Measurements from ENCODE around the gene CAAP1.
"Not testable (repeated sequence)": the region's sequence is repeated elsewhere in the genome, so short reads cannot be mapped to it uniquely, and the experiment has no call there.

Gene CAAP1

DNA sequence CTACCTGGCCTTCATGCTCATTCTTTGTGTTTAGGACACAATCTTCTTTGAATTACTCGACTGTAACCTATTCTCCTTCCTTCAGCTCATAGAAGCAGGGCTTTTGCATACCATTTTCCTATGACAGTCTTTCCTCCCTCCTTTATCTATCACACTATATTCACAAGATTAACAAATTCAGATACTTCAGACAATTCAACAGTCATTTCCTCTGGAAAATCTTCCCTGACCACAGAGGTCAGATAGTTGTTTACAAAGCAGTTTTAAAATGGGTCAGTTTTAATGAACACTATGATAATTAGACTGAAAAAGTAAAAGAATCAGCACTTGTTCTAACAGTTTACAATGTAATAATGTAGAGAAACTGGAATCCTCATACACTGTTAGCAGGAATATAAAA is 4.3 kb downstream of the CAAP1 start:
- Histone ChIP-seq H3K36me3 (ENCODE audit: insufficient read depth, low read length) (no peaks in the 10 kb centered on the region; the same call in 1 of the 2 replicates), H3K9ac (ENCODE audit: low read depth, low read length) (no peak overlapping the region), H3K9me3 (ENCODE audit: control insufficient read depth, insufficient read depth, low read length) (no peaks in the 10 kb centered on the region; the same call in 1 of the 2 replicates), H3K4me1 (ENCODE audit: insufficient read depth, low read length) (no peaks in the 10 kb centered on the region)

DNA sequence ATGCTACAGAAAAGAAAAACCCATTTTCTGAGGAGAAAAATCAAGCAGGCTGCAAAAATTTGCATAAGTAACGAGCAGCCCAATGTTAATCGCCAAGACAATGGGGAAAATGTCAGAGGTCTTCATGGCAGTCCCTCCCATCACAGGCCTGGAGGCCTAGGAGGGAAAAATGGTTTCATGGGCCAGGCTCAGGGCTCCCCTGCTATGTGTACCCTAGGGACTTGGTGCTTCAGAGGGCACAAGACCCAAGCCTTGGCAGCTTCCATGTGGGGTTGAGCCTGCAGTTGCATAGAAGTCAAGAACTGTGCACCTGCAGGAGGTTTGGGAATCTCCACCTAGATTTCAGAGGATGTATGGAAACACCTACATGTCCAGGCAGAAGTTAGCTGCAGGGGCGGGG is 10.4 kb downstream of the CAAP1 start:
- Histone ChIP-seq H3K9ac (ENCODE audit: low read depth, low read length) (no peak overlapping the region), H3K9me3 (ENCODE audit: control insufficient read depth, insufficient read depth, low read length) (peaks cover 10% of the 10 kb centered on the region), H3K4me1 (ENCODE audit: insufficient read depth, low read length) (no peaks in the 10 kb centered on the region), H3K36me3 (ENCODE audit: insufficient read depth, low read length) (peaks cover 21% of the 10 kb centered on the region)

DNA sequence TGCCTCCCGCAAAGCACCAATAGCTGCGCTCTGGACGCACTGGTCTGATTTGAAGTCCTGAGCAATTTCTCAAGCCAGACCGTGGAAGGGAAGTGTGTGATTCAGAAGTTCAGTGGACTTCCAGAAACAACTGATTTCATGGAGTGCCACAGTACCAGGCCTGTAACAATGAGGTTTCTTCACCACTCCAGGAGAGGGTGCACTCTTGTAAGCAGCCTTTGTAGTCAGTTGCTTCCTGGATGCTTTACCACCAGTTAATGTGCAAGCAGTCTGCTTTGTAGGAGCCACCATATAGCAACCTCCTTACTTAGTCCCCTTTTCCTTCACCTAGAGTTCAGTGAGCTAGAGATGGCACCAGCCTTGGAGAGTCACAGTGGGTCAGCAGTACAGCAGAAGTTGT is 12.3 kb downstream of the CAAP1 start:
- Histone ChIP-seq H3K36me3 (ENCODE audit: insufficient read depth, low read length) (peaks cover 24% of the 10 kb centered on the region), H3K9ac (ENCODE audit: low read depth, low read length) (no peak overlapping the region), H3K9me3 (ENCODE audit: control insufficient read depth, insufficient read depth, low read length) (peaks cover 10% of the 10 kb centered on the region), H3K4me1 (ENCODE audit: insufficient read depth, low read length) (no peaks in the 10 kb centered on the region)

DNA sequence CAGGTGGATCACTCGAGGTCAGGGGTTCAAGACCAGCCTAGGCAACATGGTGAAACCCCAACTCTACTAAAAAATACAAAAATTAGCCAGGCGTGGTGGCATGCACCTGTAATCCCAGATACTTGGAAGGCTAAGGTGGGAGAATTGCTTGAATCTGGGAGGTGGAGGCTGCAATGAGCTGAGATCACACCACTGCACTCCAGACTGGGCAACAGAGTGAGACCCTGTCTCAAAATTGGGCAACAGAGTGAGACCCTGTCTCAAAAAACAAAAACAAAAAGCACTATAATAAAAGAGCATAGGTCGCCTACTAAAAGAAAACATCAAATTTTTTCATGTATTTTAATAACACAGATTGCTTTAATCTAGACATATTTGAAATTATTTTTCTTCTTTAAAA is 17.4 kb downstream of the CAAP1 start:
- H3K4me1 ChIP-seq (ENCODE audit: insufficient read depth, low read length); H3K9ac ChIP-seq (ENCODE audit: low read depth, low read length); H3K9me3 ChIP-seq (ENCODE audit: control insufficient read depth, insufficient read depth, low read length): not testable (repeated sequence)
- H3K36me3 ChIP-seq (ENCODE audit: insufficient read depth, low read length) = peaks cover 13% of the 10 kb centered on the region

DNA sequence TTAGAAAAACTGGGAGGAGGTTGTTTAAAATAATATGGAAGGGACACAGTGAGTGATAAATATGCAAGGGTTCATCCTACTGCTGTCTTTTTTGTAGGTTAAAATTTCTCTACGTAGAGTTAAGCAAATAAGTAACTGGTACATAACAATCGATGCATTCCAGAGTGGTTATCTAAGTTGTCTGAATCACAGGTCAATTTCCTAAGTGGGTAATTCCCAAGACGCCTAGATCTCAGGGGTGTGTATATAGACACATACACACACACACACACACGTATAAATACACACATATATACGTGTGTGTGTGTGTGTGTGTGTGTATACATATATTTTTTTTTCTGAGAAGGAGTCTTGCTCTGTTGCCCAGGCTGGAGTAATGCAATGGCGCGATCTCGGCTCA is 22.3 kb downstream of the CAAP1 start:
- Histone ChIP-seq H3K4me1 (ENCODE audit: insufficient read depth, low read length) (0 out of 2 replicates have a peak, but pooled peaks cover 5% of the 10 kb centered on the region), H3K36me3 (ENCODE audit: insufficient read depth, low read length) (peaks cover 5% of the 10 kb centered on the region; the same call in 1 of the 2 replicates), H3K9me3 (ENCODE audit: control insufficient read depth, insufficient read depth, low read length) (no peaks in the 10 kb centered on the region), H3K9ac (ENCODE audit: low read depth, low read length) (no peak overlapping the region)

DNA sequence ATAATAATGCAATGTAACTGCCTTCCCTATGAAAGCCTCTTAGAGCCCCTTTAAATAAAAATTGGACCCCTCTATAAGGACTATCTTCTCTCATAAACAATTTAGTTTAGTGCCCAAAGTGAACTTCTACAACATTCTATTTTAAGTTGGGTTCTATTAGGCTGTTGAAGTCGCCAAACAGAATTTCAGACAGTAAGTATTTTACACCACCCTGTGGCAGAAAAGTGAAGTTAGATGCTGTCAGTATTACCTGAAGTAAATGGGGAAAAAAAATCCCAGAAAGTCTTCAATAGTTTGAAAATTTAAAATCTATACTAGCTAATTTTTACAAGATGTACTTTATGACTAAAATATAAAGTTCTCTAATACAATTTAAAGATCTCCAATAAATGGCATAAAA is 29.5 kb downstream of the CAAP1 start:
- Histone ChIP-seq H3K36me3 (ENCODE audit: insufficient read depth, low read length) (peaks cover 9% of the 10 kb centered on the region), H3K9ac (ENCODE audit: low read depth, low read length) (no peak overlapping the region), H3K4me1 (ENCODE audit: insufficient read depth, low read length) (no peaks in the 10 kb centered on the region), H3K9me3 (ENCODE audit: control insufficient read depth, insufficient read depth, low read length) (no peaks in the 10 kb centered on the region)

DNA sequence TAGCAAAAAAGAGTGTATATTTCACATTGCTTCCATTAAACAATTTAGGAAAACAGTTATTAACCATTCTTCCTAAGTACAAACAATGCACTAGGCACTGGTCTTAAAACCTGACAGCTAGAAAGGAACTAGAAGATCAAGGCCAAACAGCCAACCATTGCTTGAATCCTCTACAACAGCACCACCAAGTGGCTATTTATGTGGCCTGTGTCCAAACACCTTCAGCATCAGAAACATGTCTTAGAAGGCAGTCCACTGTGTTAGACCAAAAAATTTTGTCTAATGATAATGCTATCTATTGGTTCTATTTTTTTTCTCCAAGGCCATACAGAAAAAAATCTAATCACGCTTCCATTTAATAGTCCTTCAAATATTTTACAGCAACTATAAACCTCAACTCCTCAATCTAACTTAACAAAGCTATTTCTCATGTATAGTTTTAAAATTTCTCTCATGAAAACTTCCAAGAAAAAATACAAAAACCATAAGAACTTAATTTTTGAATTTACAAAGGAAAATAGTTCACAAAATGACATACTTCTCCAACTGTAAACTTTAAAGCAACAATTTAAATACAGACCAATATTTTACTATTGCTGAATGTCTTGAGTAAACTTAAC is 36.1 kb downstream of the CAAP1 start:
- H3K36me3 ChIP-seq (ENCODE audit: insufficient read depth, low read length) = peaks cover 16% of the 10 kb centered on the region
- H3K9ac ChIP-seq (ENCODE audit: low read depth, low read length) = no peak overlapping the region
- no peaks in the 10 kb centered on the region for H3K4me1 ChIP-seq (ENCODE audit: insufficient read depth, low read length)
- no peaks in the 10 kb centered on the region; the same call in 1 of the 2 replicates for H3K9me3 ChIP-seq (ENCODE audit: control insufficient read depth, insufficient read depth, low read length)

DNA sequence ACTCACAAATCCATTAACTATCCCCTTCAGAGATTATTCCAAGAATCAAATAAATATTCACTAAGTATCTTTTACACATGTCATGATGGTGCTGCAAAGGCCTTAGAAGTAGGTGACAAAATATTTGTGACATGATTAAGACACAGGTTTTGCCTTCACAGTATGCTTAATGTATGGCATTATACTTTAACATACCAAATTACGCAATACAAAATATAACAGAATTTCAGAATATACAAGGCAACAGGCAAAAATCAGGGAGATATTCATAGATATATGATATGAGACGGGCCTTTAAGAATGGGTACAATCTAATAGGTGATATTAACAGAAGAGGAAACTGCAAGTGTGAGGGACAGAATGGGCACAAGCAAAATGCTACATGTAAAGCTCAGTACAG is 41.6 kb downstream of the CAAP1 start:
- Histone ChIP-seq H3K9me3 (ENCODE audit: control insufficient read depth, insufficient read depth, low read length) (no peaks in the 10 kb centered on the region; the same call in 1 of the 2 replicates), H3K9ac (ENCODE audit: low read depth, low read length) (no peak overlapping the region), H3K36me3 (ENCODE audit: insufficient read depth, low read length) (peaks cover 14% of the 10 kb centered on the region), H3K4me1 (ENCODE audit: insufficient read depth, low read length) (no peaks in the 10 kb centered on the region)

DNA sequence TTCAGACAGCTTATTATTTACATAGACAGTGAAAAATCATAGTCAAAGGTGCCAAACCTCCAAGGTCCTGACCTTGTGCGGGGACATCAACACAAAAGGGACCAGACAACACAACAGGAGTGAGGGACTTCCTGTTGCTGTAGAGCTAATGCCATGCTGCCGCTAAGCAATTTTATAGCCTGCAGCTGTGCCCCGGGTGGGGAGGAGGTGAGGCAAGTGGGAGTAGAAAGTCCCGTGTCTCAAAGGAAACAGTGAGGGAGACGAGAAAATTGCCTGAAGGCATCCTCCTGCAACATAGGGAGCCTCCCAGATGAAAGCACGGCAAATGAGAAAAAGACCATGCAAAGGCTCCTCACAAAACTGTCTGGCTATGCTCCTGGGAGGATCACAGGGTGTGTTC is 58.8 kb downstream of the CAAP1 start:
- Histone ChIP-seq H3K9ac (ENCODE audit: low read depth, low read length) (no peak overlapping the region), H3K4me1 (ENCODE audit: insufficient read depth, low read length) (peaks cover 6% of the 10 kb centered on the region), H3K9me3 (ENCODE audit: control insufficient read depth, insufficient read depth, low read length) (no peaks in the 10 kb centered on the region), H3K36me3 (ENCODE audit: insufficient read depth, low read length) (no peaks in the 10 kb centered on the region)

DNA sequence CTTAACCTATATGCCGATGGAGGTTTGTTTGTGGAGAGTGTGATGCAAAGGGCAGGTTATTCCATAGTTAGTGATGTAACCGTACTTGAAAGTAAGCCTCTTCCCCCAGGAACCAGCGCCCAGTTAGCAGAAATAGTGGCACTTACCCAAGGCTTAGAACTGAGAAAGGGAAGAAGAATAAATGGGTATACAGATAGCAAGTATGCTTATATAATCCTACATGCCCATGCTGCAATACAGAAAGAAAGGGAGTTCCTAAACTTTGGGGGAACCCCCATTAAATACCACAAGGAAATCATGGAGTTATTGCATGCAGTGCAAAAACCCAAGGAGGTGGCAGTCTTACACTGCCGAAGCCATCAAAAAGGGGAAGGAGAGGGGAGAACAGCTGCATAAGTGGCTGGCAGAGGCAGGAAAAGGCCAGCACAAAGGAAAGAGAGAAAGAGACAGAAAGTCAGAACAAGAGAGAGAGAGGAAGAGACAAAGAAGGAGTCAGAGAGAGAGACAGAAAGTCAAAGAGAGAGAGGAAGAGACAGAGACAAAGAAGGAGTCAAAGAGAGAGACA is 64.1 kb downstream of the CAAP1 start:
- not testable (repeated sequence) for H3K4me1 ChIP-seq (ENCODE audit: insufficient read depth, low read length); H3K9me3 ChIP-seq (ENCODE audit: control insufficient read depth, insufficient read depth, low read length); H3K9ac ChIP-seq (ENCODE audit: low read depth, low read length); H3K36me3 ChIP-seq (ENCODE audit: insufficient read depth, low read length)

DNA sequence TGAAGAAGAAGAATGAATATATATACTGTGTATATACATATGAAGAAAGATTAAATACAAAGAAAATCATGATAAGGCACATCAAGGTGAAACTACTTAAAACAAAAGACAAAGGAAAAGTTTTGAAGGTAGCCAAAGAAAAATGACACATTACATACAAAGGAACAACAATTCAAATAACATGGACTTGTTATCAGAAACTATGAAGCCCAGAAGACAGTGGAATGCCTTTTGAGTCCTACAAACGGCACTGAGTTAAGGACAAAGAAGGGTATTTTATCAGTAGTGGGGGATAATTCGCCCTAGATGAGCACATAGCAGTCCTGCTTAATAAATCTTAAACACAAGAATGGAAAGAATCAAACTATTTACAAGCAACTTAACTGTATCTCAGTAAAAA is 77.8 kb downstream of the CAAP1 start:
- no peaks in the 10 kb centered on the region for H3K36me3 ChIP-seq (ENCODE audit: insufficient read depth, low read length)
- no peaks in the 10 kb centered on the region for H3K4me1 ChIP-seq (ENCODE audit: insufficient read depth, low read length)
- H3K9ac ChIP-seq (ENCODE audit: low read depth, low read length) = no peak overlapping the region
- H3K9me3 ChIP-seq (ENCODE audit: control insufficient read depth, insufficient read depth, low read length) = no peaks in the 10 kb centered on the region; the same call in 1 of the 2 replicates

DNA sequence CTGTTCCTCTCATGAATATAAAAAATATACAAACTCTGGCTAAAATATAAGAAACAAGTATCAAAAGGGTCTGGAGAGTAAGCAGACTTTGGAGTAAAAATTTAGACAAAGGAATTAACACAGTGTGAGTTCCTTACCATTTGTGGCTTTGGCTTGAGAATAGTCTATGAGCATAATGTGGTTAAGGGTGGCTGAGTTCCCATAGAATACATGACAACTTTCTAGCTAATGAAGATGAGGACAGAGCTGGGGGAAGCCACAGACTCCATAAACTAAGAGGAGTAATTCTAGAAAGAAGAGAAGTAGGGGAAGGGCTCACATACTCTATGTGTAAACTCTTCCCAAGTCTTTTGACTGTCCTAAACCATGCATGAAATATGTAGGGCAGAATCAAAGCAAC is 79.4 kb downstream of the CAAP1 start:
- Histone ChIP-seq H3K36me3 (ENCODE audit: insufficient read depth, low read length) (no peaks in the 10 kb centered on the region), H3K9ac (ENCODE audit: low read depth, low read length) (no peak overlapping the region), H3K4me1 (ENCODE audit: insufficient read depth, low read length) (no peaks in the 10 kb centered on the region), H3K9me3 (ENCODE audit: control insufficient read depth, insufficient read depth, low read length) (no peaks in the 10 kb centered on the region; the same call in 1 of the 2 replicates)

DNA sequence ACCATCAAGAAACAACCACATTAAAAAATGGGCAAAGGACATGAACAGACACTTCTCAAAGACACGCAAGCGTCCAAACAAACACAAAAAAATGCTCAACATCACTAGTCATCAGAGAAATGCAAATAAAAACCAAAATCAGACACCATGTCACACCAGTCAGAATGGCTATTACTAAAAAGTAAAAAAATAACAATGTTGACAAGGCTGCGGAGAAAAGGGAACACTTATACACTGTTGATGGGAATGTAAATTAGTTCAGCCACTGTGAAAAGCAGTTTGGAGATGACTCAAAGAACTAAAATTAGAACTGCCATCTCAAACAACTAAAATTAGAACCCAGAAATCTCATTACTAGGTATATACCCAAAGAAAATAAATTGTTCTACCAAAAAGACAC is 80.4 kb downstream of the CAAP1 start:
- no peaks in the 10 kb centered on the region for H3K4me1 ChIP-seq (ENCODE audit: insufficient read depth, low read length)
- H3K9ac ChIP-seq (ENCODE audit: low read depth, low read length) = no peak overlapping the region
- H3K36me3 ChIP-seq (ENCODE audit: insufficient read depth, low read length) = no peaks in the 10 kb centered on the region
- H3K9me3 ChIP-seq (ENCODE audit: control insufficient read depth, insufficient read depth, low read length) = no peaks in the 10 kb centered on the region; the same call in 1 of the 2 replicates

DNA sequence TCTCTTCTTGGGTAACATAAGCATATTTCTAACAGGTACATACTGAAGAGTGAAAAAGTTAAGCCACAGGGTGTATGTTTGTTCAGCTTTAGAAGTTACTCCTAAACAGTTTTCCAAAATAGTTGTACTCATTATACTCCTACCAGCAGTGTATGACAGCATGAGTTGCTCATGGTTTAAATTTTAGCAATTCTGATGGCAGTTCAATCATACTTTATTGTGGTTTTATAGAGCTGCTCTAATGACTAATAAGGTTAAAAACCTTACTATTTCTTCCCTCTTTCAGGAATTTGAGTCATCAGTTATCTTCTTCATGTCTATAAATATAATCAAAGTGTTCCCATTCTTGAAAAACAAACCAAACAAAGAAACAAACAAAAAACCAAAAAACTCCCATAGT is 81.5 kb downstream of the CAAP1 start:
- no peaks in the 10 kb centered on the region for H3K4me1 ChIP-seq (ENCODE audit: insufficient read depth, low read length)
- no peaks in the 10 kb centered on the region; the same call in 1 of the 2 replicates for H3K9me3 ChIP-seq (ENCODE audit: control insufficient read depth, insufficient read depth, low read length)
- H3K9ac ChIP-seq (ENCODE audit: low read depth, low read length) = no peak overlapping the region
- no peaks in the 10 kb centered on the region for H3K36me3 ChIP-seq (ENCODE audit: insufficient read depth, low read length)

DNA sequence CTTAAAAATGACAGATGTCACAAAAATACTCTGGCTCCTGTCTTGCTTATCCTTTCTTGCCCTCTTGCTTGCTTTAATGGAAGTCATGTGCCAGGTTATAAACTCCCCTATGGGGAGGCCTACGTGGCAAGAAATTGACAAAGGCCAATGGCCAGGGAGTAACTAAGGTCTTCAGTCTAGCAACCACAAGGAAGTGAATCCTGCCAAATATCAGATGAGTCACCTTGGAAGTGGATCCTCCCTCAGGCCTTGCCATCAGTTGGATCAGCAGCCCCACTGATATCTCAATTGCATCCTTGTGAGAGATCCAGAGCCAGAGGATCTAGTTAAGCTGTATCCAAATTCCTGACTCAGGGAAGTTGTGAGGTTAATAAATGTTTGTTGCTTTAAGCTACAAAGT is 82.8 kb downstream of the CAAP1 start:
- Histone ChIP-seq H3K9ac (ENCODE audit: low read depth, low read length) (no peak overlapping the region), H3K4me1 (ENCODE audit: insufficient read depth, low read length) (no peaks in the 10 kb centered on the region), H3K9me3 (ENCODE audit: control insufficient read depth, insufficient read depth, low read length) (no peaks in the 10 kb centered on the region; the same call in 1 of the 2 replicates), H3K36me3 (ENCODE audit: insufficient read depth, low read length) (no peaks in the 10 kb centered on the region)
